ENCODE data around the gene OPRM1. TPM values are rescaled to one million over a fixed set of nuclear protein-coding genes. Genes with fewer than 3 reads are reported as not detected.

The OPRM1 gene
- total RNA-seq, 1 donor from 2014 or later, result not detected

DNA sequence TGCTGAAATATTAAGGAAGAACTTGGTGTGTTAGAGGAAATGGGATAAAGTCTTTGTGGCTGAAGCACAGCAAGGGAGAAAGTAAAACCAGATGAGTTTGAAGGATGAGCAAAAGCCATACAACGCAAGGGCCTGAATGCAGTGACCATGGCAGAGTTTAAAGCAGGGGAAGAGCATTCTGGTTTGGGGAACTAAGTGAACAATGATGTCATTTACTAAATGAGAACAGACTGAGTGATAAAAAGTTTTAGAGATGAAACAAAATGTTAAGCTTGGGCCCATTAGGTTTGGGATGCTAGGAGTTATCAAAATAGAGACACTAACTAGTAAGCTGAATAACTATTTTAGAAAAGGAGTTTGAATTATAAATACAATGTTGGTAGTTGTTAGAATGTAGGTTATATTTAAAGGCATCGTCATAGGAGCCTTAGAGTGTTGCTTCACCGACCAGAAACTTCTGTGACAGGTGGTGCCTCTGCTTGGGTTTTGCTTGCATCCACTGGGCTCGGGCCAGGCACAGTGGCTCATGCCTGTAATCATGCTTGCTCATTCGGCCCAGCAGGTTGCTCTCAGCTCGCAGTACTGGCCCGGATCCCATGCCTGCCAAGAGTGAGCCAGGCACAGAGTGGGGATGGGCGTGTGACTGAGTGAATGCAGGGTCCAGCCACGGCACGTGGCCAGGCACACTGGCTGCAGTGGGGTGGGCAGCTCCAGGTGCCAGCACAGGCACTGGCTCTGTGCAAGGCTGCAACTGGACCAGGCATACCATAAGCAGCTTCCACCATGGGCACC is 37.4 kb upstream of the OPRM1 start:
- no peak overlapping the region for H3K4me3 Mint-ChIP-seq
- H3K36me3 Mint-ChIP-seq (ENCODE audit: low read depth), result no peaks in the 10 kb centered on the region
- H3K4me1 Mint-ChIP-seq, result no peaks in the 10 kb centered on the region
- no peak overlapping the region for H3K27ac Mint-ChIP-seq (ENCODE audit: unreplicated experiment)
- TF ChIP-seq, protein P1, sequence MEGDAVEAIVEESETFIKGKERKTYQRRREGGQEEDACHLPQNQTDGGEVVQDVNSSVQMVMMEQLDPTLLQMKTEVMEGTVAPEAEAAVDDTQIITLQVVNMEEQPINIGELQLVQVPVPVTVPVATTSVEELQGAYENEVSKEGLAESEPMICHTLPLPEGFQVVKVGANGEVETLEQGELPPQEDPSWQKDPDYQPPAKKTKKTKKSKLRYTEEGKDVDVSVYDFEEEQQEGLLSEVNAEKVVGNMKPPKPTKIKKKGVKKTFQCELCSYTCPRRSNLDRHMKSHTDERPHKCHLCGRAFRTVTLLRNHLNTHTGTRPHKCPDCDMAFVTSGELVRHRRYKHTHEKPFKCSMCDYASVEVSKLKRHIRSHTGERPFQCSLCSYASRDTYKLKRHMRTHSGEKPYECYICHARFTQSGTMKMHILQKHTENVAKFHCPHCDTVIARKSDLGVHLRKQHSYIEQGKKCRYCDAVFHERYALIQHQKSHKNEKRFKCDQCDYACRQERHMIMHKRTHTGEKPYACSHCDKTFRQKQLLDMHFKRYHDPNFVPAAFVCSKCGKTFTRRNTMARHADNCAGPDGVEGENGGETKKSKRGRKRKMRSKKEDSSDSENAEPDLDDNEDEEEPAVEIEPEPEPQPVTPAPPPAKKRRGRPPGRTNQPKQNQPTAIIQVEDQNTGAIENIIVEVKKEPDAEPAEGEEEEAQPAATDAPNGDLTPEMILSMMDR (conservative IDR thresholded peaks at IDR 0.05), result no peak
- no peaks in the 10 kb centered on the region for H3K27me3 Mint-ChIP-seq (ENCODE audit: low read depth)
- no peak for DNase-seq (ENCODE audit: low read depth, low spot score)
- H3K9me3 Mint-ChIP-seq, result no peaks in the 10 kb centered on the region

DNA sequence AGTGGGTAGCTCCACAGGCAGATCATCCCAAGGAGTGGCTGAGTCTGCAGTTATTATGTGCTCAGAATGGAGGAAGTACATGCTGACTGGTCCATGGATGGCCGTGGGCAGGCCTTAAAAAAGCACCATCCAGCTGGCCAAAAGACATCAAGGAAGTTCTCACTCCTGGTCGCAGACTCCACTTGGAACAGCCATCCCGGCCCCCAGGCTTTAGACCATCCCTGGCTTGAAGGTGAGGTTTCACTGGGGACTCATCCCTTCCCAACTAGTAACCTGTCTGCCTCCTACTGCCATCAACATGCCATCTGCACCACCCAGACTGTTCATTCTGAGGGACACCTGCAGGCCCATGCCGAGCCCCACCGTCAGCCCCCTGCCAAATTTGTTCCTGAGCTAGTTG is 36.1 kb upstream of the OPRM1 start:
- TF ChIP-seq, protein P1 (conservative IDR thresholded peaks at IDR 0.05), result no peak
- H3K4me1 Mint-ChIP-seq, result no peaks in the 10 kb centered on the region
- no peaks in the 10 kb centered on the region for H3K36me3 Mint-ChIP-seq (ENCODE audit: low read depth)
- no peaks in the 10 kb centered on the region for H3K9me3 Mint-ChIP-seq
- no peak overlapping the region for H3K4me3 Mint-ChIP-seq
- no peak overlapping the region for H3K27ac Mint-ChIP-seq (ENCODE audit: unreplicated experiment)
- DNase-seq (ENCODE audit: low read depth, low spot score), result no peak
- no peaks in the 10 kb centered on the region for H3K27me3 Mint-ChIP-seq (ENCODE audit: low read depth)

DNA sequence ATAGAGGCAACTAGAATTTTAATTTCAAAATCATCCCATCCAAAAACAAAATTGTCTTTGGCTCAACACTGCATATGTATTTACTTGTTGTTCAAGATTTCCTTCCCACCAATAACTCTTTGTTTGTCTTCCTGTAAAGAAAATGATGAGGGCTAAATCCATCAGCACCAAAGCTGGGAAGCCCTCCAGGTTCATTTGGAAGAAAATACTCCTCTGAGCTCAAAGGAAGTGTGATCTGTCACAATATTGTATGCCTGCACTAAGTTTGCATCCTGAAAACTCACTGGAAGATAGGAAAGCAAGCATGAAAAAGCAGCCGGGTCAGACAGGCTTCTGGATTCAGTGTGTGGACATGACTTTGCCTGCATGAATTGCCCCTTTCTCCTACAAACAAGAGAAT is 28.7 kb upstream of the OPRM1 start:
- DNase-seq (ENCODE audit: low read depth, low spot score), result no peak
- Mint-ChIP-seq H3K27me3 (ENCODE audit: low read depth) (no peaks in the 10 kb centered on the region), H3K27ac (ENCODE audit: unreplicated experiment) (no peak overlapping the region), H3K36me3 (ENCODE audit: low read depth) (no peaks in the 10 kb centered on the region), H3K4me3 (no peak overlapping the region), H3K9me3 (no peaks in the 10 kb centered on the region), H3K4me1 (no peaks in the 10 kb centered on the region)
- TF ChIP-seq, protein P1 (conservative IDR thresholded peaks at IDR 0.05), result no peak

DNA sequence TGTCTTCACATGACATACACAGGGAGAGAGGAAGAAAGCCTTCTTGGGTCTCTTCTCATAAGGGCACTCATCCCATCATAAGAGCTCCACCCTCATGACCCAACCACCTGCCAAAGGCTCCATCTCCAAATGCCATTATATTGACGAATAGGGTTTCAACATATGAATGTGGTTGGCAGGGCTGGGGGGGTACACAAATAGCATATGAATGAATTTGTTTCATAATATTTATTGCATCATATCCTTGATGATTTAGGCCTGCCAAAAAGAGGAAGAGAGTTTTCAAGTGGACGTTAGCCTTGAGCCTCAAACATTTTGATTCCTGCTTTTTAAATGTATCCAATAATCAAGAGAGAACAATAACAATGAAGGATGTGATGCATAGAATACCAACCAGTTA is 26.2 kb upstream of the OPRM1 start:
- no peak for DNase-seq (ENCODE audit: low read depth, low spot score)
- Mint-ChIP-seq H3K36me3 (ENCODE audit: low read depth) (no peaks in the 10 kb centered on the region), H3K27ac (ENCODE audit: unreplicated experiment) (no peak overlapping the region), H3K4me3 (no peak overlapping the region), H3K27me3 (ENCODE audit: low read depth) (peaks cover 5% of the 10 kb centered on the region), H3K9me3 (no peaks in the 10 kb centered on the region), H3K4me1 (no peaks in the 10 kb centered on the region)
- TF ChIP-seq, protein P1 (conservative IDR thresholded peaks at IDR 0.05), result no peak

DNA sequence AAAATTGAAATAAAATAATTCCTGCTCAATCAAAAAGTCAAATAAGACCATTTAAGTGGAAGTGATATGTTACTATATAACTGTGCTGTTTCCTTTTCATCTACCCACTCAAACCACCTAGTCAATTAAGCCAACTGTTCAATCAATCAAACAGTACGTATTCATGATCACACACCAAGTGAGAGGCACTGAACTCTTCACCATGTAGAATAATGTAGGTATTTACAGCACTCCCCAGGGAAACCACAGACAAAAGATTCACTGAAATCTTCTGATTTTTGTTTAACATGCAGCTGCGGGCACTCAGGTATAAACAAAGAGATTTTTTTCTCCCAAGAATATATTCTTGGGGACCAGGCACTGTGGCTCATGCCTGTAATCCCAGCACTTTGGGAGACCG is 21.3 kb upstream of the OPRM1 start:
- Mint-ChIP-seq H3K27ac (ENCODE audit: unreplicated experiment) (no peak overlapping the region), H3K27me3 (ENCODE audit: low read depth) (peaks cover 5% of the 10 kb centered on the region), H3K4me1 (no peaks in the 10 kb centered on the region), H3K36me3 (ENCODE audit: low read depth) (no peaks in the 10 kb centered on the region), H3K4me3 (no peak overlapping the region), H3K9me3 (peaks cover 7% of the 10 kb centered on the region)
- DNase-seq (ENCODE audit: low read depth, low spot score), result no peak
- TF ChIP-seq, protein P1 (conservative IDR thresholded peaks at IDR 0.05), result no peak

Data from neural crest cell (in vitro differentiated cells).